Hematopoietic multipotent progenitor cell treated with erythropoietin and hydrocortisone succinate and interleukin-3 and kit ligand, for 4 days (in vitro differentiated cells): ENCODE data around the gene ABCA8.
"Not testable (repeated sequence)": the region's sequence is repeated elsewhere in the genome, so short reads cannot be mapped to it uniquely, and the experiment has no call there.

Experiments
- DNase-seq: peaks from one replicate; pipeline ENCODE4 v3.0.0-alpha.2; 2015

The ABCA8 gene

GRCh38 chr17:68955181-68955841, at the start of gene ABCA8:
ABCA8 (minus strand) TSS chr17:68955392; CDS start chr17:68942034, 13,358 bp downstream.
- DNase-seq: no peak

GRCh38 chr17:69004759-69005158, 49.6 kb upstream of the ABCA8 start:
- not testable (repeated sequence) for DNase-seq

- not testable (repeated sequence) for DNase-seq
These were observed 44.6 kb upstream of the ABCA8 start for GRCh38 chr17:68999743-69000142.

- DNase-seq: no peak
These were observed 37.9 kb upstream of the ABCA8 start for GRCh38 chr17:68993112-68993511.

- DNase-seq: no peak
These were observed 32.8 kb upstream of the ABCA8 start for GRCh38 chr17:68987966-68988365.

- DNase-seq: peak; percentile 6
These were observed 26.1 kb upstream of the ABCA8 start for GRCh38 chr17:68981288-68981687.

- DNase-seq: peak; percentile 34
These were observed 18.1 kb upstream of the ABCA8 start for GRCh38 chr17:68973098-68973846.

- DNase-seq: peak; percentile 52
These were observed 17.0 kb upstream of the ABCA8 start for GRCh38 chr17:68972119-68972704.

- peak; percentile 20 for DNase-seq
These were observed 13.9 kb upstream of the ABCA8 start for GRCh38 chr17:68969101-68969500.

GRCh38 chr17:68963958-68964357, 8.8 kb upstream of the ABCA8 start:
- no peak for DNase-seq

- no peak for DNase-seq
These were observed 6.2 kb upstream of the ABCA8 start for GRCh38 chr17:68961214-68961882.

- DNase-seq: not testable (repeated sequence)
These were observed 3.9 kb upstream of the ABCA8 start for GRCh38 chr17:68959117-68959516.

GRCh38 chr17:68957944-68958343, 2.8 kb upstream of the ABCA8 start:
- no peak for DNase-seq

GRCh38 chr17:68954146-68954896, 871 bp downstream of the ABCA8 start:
- DNase-seq: no peak

GRCh38 chr17:68953340-68953997, 1.7 kb downstream of the ABCA8 start:
- DNase-seq: no peak

- no peak for DNase-seq
These were observed 4.5 kb downstream of the ABCA8 start for GRCh38 chr17:68950725-68951124.

GRCh38 chr17:68947868-68948267, 7.3 kb downstream of the ABCA8 start:
- not testable (repeated sequence) for DNase-seq

GRCh38 chr17:68944435-68945035, 10.7 kb downstream of the ABCA8 start:
- DNase-seq: no peak

GRCh38 chr17:68943812-68944182, 11.4 kb downstream of the ABCA8 start:
- DNase-seq: not testable (repeated sequence)

- no peak for DNase-seq
These were observed 11.9 kb downstream of the ABCA8 start for GRCh38 chr17:68943123-68943811.

- no peak for DNase-seq
These were observed 12.8 kb downstream of the ABCA8 start for GRCh38 chr17:68942389-68942788.
